GM12878 (cell line): ENCODE measurements around the gene LRRC56. TPM values are rescaled to one million over a fixed set of nuclear protein-coding genes. Genes with fewer than 3 reads are reported as not detected.

ENCODE experiments used
- ATAC-seq: fragments of 200-7000 bp; cut with Tn5 transposase; 3 replicates; pipeline ENCODE4 v1.9.1; 2020; ENCODE audit warnings: mild to moderate bottlenecking, moderate library complexity
- BruUV-seq: library from RNA; stranded (reverse); fragments of 400-500 nt; replicated peaks from 2 replicates; lab custom pipeline; 2021; lab: Mats Ljungman, UMichigan
- CTCF ChIA-PET: fragments of 300-600 bp; sonication (Branson Sonifier 250); formaldehyde crosslinking; extraction: SDS; loops from one replicate; lab custom pipeline; 2021; ENCODE audit warnings: inconsistent platforms; lab: Yijun Ruan, JAX
- POLR2A ChIA-PET: fragments of 350-600 bp; formaldehyde crosslinking; extraction: SDS; loops from one replicate; lab custom pipeline; 2021; ENCODE audit warnings: inconsistent platforms; lab: Charles Lee
- RAD21 ChIA-PET: fragments of 300-600 bp; sonication (Branson Sonifier 250); formaldehyde crosslinking; loops from one replicate; lab custom pipeline; 2023; ENCODE audit warnings: antibody characterized with exemption; ENCODE audit not compliant: unreplicated experiment; lab: Charles Lee
- SMC1A ChIA-PET: fragments of 300-600 bp; sonication (Branson Sonifier 250); formaldehyde crosslinking; loops from one replicate; lab custom pipeline; 2023; ENCODE audit not compliant: unreplicated experiment, uncharacterized antibody; lab: Charles Lee
- DNase-seq: peaks from one replicate; pipeline ENCODE4 v3.0.0-alpha.2; 2011; ENCODE audit warnings: low read depth, low spot score
- FAIRE-seq: peaks from 3 replicates; lab custom pipeline; 2011; peaks lifted over from hg19 to GRCh38; lab: Jason Lieb, UNC
- H2AFZ ChIP-seq: 2 replicates; pipeline ENCODE4 v1.6.0; 2011; ENCODE audit warnings: low read depth, low read length, control low read depth; ENCODE audit not compliant: control insufficient read depth
- H3K27ac ChIP-seq: 2 replicates; pipeline ENCODE4 v1.5.1; 2011; ENCODE audit warnings: control low read depth; ENCODE audit not compliant: control insufficient read depth, insufficient read depth
- H3K27me3 ChIP-seq, 2 experiments: replicated peaks in 1 of 2; 2 replicates each; pipeline versions ENCODE4 v1.6.0 to v1.6.1; 2011; ENCODE audit warnings: low read length in 1 of 2; ENCODE audit not compliant: control insufficient read depth in 2 of 2, insufficient read depth in 2 of 2
- H3K36me3 ChIP-seq, 2 experiments: 2 replicates each; pipeline ENCODE4 v1.5.1; 2011; ENCODE audit warnings: low read length in 1 of 2; ENCODE audit not compliant: control insufficient read depth in 2 of 2, insufficient read depth in 2 of 2
- H3K4me1 ChIP-seq: 2 replicates; pipeline ENCODE4 v1.6.1; 2011; ENCODE audit warnings: mild to moderate bottlenecking, low read length, moderate library complexity, mixed read lengths; ENCODE audit not compliant: control insufficient read depth, insufficient read depth
- H3K4me2 ChIP-seq: 2 replicates; pipeline ENCODE4 v1.6.0; 2011; ENCODE audit warnings: control low read depth; ENCODE audit not compliant: control insufficient read depth, insufficient read depth
- H3K4me3 ChIP-seq: fragments of 200-600 bp; sonication (generic); 2 replicates; pipeline ENCODE4 v1.5.1; 2016
- H3K79me2 ChIP-seq: 2 replicates; pipeline ENCODE4 v1.6.0; 2011; ENCODE audit warnings: low read length; ENCODE audit not compliant: control insufficient read depth, insufficient read depth
- H3K9ac ChIP-seq: 2 replicates; pipeline ENCODE4 v1.8.0; 2011; ENCODE audit warnings: low read length, control low read depth, mixed read lengths; ENCODE audit not compliant: control insufficient read depth, insufficient read depth
- H3K9me3 ChIP-seq: replicated peaks from 3 replicates; pipeline ENCODE4 v1.5.1; 2011; ENCODE audit warnings: mild to moderate bottlenecking, low read length; ENCODE audit not compliant: control insufficient read depth, insufficient read depth
- H4K20me1 ChIP-seq: 2 replicates; pipeline ENCODE4 v1.6.0; 2011; ENCODE audit not compliant: control insufficient read depth, insufficient read depth
- BHLHE40 ChIP-seq, 2 experiments: fragments of 450-650 bp in 1 of 2; IDR thresholded peaks; 2 replicates each; pipeline ENCODE4 v1.6.1; 2011 to 2017; ENCODE audit warnings: low read depth in 2 of 2, borderline replicate concordance in 1 of 2, improper control_type of control experiment in 1 of 2, low read length in 1 of 2, mild to moderate bottlenecking in 1 of 2
- CREM ChIP-seq: IDR thresholded peaks from 2 replicates; pipeline ENCODE4 v1.6.1; 2014; ENCODE audit warnings: antibody characterized with exemption, low read depth
- JUND ChIP-seq: IDR thresholded peaks from 2 replicates; pipeline ENCODE4 v1.6.1; 2012; ENCODE audit warnings: low read depth, mild to moderate bottlenecking, low read length, improper control_type of control experiment, moderate library complexity
- MEF2A ChIP-seq: IDR thresholded peaks from 2 replicates; pipeline ENCODE4 v1.6.1; 2011; ENCODE audit warnings: low read depth, mild to moderate bottlenecking, low read length, moderate library complexity; ENCODE audit not compliant: insufficient read depth
- RAD51 ChIP-seq: fragments of 450-650 bp; IDR thresholded peaks from 2 replicates; pipeline ENCODE4 v1.6.1; 2016; ENCODE audit warnings: moderate library complexity, mild to moderate bottlenecking, inconsistent platforms
- ZNF207 ChIP-seq: fragments of 450-650 bp; IDR thresholded peaks from 2 replicates; pipeline ENCODE4 v1.6.1; 2014; ENCODE audit warnings: antibody characterized with exemption, mild to moderate bottlenecking, borderline replicate concordance
- ZNF24 ChIP-seq: fragments of 450-650 bp; IDR thresholded peaks from 2 replicates; pipeline ENCODE4 v1.6.1; 2017; ENCODE audit warnings: antibody characterized with exemption, mild to moderate bottlenecking
- WGBS: methylation state at CpG from one replicate; pipeline ENCODE4 v1.1.6; 2016; ENCODE audit warnings: low lambda C conversion rate; ENCODE audit not compliant: insufficient replicate concordance, insufficient coverage; ENCODE audit errors: missing lambda C conversion rate; 5-methylcytosine and 5-hydroxymethylcytosine counted together
- in situ Hi-C: fragments of 300-500 bp; cut with MboI; formaldehyde crosslinking; loops from 9 replicates; pipeline ENCODE4 v1.14.3; 2018; ENCODE audit warnings: mixed read lengths
- intact Hi-C: fragments of 100-400 bp; cut with micrococcal nuclease; formaldehyde crosslinking; loops from one replicate; pipeline ENCODE4 v1.14.2; 2022; ENCODE audit not compliant: unreplicated experiment
- polyA plus RNA-seq, 11 experiments: library from polyadenylated mRNA; depleted of rRNA in 4 of 11; unstranded in 6 of 11; stranded (reverse) in 5 of 11; fragments of >200 nt; fragmentation: Nextera tagmentation in 4 of 11; fragmentation: Illumina TruSeq in 1 of 11; extraction: Ambion mirVana in 4 of 11; extraction: Trizol in 1 of 11; gene quantifications; 1 replicate in 1 of 11; 2 replicates in 10 of 11; pipeline versions ENCODE4 v1.2.1 to v1.2.3, GENCODE V29; 2011 to 2016; ENCODE audit warnings: inconsistent platforms in 2 of 11, missing spikeins in 2 of 11, low read depth in 1 of 11
- total RNA-seq, 4 experiments: library from RNA; depleted of rRNA in 3 of 4; stranded (reverse); fragments of >200 nt in 3 of 4; fragmentation: Illumina TruSeq in 1 of 4; extraction: Trizol in 1 of 4; gene quantifications; 2 replicates each; pipeline versions ENCODE4 v1.2.1 to v1.2.3, GENCODE V29; 2013 to 2021
- TF ChIP-seq, protein P1 (sequence below): fragments of 450-650 bp; IDR thresholded peaks from 2 replicates; pipeline ENCODE4 v1.6.1; 2017; ENCODE audit warnings: antibody characterized with exemption, mild to moderate bottlenecking, moderate library complexity
- TF ChIP-seq, protein P2 (sequence below): IDR thresholded peaks from 2 replicates; pipeline ENCODE4 v1.6.1; 2012; ENCODE audit warnings: low read length, inconsistent platforms
- TF ChIP-seq, protein P3 (sequence below): fragments of 450-650 bp; IDR thresholded peaks from 2 replicates; pipeline ENCODE4 v1.6.1; 2016; ENCODE audit warnings: mild to moderate bottlenecking
- TF ChIP-seq, protein P4 (sequence below): IDR thresholded peaks from 2 replicates; pipeline ENCODE4 v1.6.1; 2012; ENCODE audit warnings: low read depth, low read length, improper control_type of control experiment

Gene LRRC56
- total and polyA plus RNA-seq, 10 of the 15 experiments (the other 5 are each of a cell fraction or from before 2014, with no cell fraction given) = 0.02 to 1.9 (median 0.75) TPM; not detected in 1

DNA sequence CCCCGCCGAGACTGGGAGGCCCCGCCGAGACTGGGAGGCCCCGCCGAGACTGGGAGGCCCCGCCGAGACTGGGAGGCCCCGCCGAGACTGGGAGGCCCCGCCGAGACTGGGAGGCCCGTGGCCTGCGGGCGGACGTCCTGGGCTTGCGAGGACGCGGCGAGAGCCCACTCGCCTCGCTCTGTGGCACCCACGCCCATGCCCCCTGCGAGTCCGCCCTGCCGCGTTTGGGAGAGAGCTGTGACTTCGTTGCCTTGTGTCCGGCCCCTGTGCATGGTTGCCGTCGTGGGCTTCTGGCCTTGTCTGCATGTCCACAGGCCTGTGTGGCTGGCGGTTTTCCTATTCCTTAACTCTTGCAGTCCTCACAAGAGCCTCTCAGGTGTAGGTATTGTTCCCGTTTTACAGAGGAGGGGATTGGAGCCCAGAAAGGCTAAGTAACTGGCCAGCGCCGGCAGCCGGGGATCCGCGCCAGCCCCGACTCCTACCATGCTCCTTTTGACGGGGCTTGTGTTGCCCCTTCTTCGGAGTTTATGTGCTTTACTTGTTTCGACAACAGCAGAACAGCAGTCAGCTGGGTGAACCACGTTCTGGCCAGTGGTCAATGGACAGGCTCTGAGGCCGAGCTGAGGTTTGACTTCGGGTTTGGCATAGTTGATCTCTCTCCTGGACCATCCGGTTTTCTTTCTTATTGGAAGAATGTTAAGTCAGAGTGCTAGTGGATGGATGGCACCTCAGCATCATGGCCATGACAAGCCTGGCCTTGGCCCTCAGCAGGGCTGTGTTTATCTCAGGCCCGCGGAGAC is 39.7 kb downstream of the LRRC56 start (continued):
- TF ChIP-seq, protein P1, sequence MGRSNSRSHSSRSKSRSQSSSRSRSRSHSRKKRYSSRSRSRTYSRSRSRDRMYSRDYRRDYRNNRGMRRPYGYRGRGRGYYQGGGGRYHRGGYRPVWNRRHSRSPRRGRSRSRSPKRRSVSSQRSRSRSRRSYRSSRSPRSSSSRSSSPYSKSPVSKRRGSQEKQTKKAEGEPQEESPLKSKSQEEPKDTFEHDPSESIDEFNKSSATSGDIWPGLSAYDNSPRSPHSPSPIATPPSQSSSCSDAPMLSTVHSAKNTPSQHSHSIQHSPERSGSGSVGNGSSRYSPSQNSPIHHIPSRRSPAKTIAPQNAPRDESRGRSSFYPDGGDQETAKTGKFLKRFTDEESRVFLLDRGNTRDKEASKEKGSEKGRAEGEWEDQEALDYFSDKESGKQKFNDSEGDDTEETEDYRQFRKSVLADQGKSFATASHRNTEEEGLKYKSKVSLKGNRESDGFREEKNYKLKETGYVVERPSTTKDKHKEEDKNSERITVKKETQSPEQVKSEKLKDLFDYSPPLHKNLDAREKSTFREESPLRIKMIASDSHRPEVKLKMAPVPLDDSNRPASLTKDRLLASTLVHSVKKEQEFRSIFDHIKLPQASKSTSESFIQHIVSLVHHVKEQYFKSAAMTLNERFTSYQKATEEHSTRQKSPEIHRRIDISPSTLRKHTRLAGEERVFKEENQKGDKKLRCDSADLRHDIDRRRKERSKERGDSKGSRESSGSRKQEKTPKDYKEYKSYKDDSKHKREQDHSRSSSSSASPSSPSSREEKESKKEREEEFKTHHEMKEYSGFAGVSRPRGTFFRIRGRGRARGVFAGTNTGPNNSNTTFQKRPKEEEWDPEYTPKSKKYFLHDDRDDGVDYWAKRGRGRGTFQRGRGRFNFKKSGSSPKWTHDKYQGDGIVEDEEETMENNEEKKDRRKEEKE = no peak

DNA sequence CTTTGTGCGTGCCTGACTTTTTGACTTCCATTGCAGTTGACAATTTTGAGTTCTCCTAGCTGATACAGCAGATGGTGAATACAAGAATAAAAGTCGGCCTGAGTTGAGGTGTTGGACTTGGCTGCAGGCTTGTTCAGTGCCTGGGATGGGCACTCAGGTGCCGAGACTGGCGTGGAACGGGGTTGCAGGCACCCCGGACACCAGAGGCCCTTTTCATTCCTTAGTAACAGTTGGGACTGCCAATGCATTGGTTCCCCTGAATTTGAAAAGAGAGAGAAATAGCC is 40.2 kb downstream of the LRRC56 start:
- in situ Hi-C loops = no loop called here

More for the DNA sequence above, 40.2 kb downstream of the LRRC56 start:
- Histone ChIP-seq H3K27me3 (peaks cover 0 to 3% of the 10 kb centered on the region in 2 experiments; a peak in 2 of 4 replicates), H3K9ac (peak overlapping the region; percentile 97), H3K4me3 (peak overlapping the region; percentile 85), H3K9me3 (no peaks in the 10 kb centered on the region), H3K36me3 (peaks cover 5 to 6% of the 10 kb centered on the region in 2 experiments), H3K4me1 (peaks cover 16% of the 10 kb centered on the region), H2AFZ (no peak overlapping the region)
- TSS peak; percentile 67 for BruUV-seq
- ATAC-seq (no peak), FAIRE-seq (no peak)
- RAD21 ChIA-PET = no interaction called here
- TF ChIP-seq ZNF24 (no peak), MEF2A (no peak), ZNF207 (no peak), CREM (no peak), BHLHE40 (IDR thresholded peaks at IDR 0.05; ENCODE audit: borderline replicate concordance in 1 of 2, low read depth in 2 of 2, low read length in 1 of 2) (no peak), JUND (no peak), RAD51 (no peak)
- TF ChIP-seq, protein P2, sequence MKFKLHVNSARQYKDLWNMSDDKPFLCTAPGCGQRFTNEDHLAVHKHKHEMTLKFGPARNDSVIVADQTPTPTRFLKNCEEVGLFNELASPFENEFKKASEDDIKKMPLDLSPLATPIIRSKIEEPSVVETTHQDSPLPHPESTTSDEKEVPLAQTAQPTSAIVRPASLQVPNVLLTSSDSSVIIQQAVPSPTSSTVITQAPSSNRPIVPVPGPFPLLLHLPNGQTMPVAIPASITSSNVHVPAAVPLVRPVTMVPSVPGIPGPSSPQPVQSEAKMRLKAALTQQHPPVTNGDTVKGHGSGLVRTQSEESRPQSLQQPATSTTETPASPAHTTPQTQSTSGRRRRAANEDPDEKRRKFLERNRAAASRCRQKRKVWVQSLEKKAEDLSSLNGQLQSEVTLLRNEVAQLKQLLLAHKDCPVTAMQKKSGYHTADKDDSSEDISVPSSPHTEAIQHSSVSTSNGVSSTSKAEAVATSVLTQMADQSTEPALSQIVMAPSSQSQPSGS = no peak
- TF ChIP-seq, protein P3, sequence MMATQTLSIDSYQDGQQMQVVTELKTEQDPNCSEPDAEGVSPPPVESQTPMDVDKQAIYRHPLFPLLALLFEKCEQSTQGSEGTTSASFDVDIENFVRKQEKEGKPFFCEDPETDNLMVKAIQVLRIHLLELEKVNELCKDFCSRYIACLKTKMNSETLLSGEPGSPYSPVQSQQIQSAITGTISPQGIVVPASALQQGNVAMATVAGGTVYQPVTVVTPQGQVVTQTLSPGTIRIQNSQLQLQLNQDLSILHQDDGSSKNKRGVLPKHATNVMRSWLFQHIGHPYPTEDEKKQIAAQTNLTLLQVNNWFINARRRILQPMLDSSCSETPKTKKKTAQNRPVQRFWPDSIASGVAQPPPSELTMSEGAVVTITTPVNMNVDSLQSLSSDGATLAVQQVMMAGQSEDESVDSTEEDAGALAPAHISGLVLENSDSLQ = no peak
- TF ChIP-seq, protein P4, sequence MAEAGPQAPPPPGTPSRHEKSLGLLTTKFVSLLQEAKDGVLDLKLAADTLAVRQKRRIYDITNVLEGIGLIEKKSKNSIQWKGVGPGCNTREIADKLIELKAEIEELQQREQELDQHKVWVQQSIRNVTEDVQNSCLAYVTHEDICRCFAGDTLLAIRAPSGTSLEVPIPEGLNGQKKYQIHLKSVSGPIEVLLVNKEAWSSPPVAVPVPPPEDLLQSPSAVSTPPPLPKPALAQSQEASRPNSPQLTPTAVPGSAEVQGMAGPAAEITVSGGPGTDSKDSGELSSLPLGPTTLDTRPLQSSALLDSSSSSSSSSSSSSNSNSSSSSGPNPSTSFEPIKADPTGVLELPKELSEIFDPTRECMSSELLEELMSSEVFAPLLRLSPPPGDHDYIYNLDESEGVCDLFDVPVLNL = no peak
- TF ChIP-seq, all 136 proteins: peak for 0
- ChIA-PET CTCF (no interaction called here), POLR2A (interaction anchor here (0.9 to 1.5 kb wide), 3 partner anchors 9 to 144 kb away, joined by 3 to 4 read pairs (median 3); no protein-coding TSS in a partner anchor), SMC1A (no interaction called here)
- peak overlapping the region; percentile 100 for H3K27ac ChIP-seq
- H3K4me2 ChIP-seq = peak overlapping the region; percentile 62
- DNase-seq = no peak
- peaks cover 53% of the 10 kb centered on the region for H3K79me2 ChIP-seq
- intact Hi-C loops = no loop called here
- WGBS = 47% methylated on average over 6 of the region's 6 CpGs
- H4K20me1 ChIP-seq = peaks cover 28% of the 10 kb centered on the region
